DND-41 (cell line): ENCODE data around the gene OR4K1.

Experiments used
- CTCF ChIP-seq: IDR thresholded peaks from 2 replicates; pipeline ENCODE4 v1.5.1; 2012; ENCODE audit warnings: borderline replicate concordance, low read length, moderate library complexity, mild to moderate bottlenecking; ENCODE audit not compliant: poor library complexity, severe bottlenecking; ENCODE audit errors: extremely low read depth
- EZH2 ChIP-seq: IDR thresholded peaks from 3 replicates; pipeline ENCODE4 v1.6.1; 2012; ENCODE audit warnings: borderline replicate concordance, low read depth, mild to moderate bottlenecking, moderate library complexity, low read length, inconsistent platforms; ENCODE audit not compliant: severe bottlenecking

GRCh38 chr14:19947413-19948090 lies 16.8 kb downstream of the OR4K1 start:
- peak; percentile 17 for TF ChIP-seq CTCF
- TF ChIP-seq EZH2 = no peak
